Measurements from ENCODE around the gene UQCC3.
"Not testable (repeated sequence)": the region's sequence is repeated elsewhere in the genome, so short reads cannot be mapped to it uniquely, and the experiment has no call there.

The UQCC3 gene

GRCh38 chr11:62687508-62688396 is 16.3 kb downstream of the UQCC3 start:
- Histone ChIP-seq H3K27me3 (ENCODE audit: insufficient read depth, low read depth, severe bottlenecking) (no peaks in the 10 kb centered on the region), H3K36me3 (peaks cover 28% of the 10 kb centered on the region), H3K4me3 (ENCODE audit: low read depth, low read length) (no peak overlapping the region), H3K27ac (no peak overlapping the region), H3K9me3 (ENCODE audit: severe bottlenecking) (no peaks in the 10 kb centered on the region)
- no peak for TF ChIP-seq CTCF (IDR thresholded peaks at IDR 0.05; ENCODE audit: low read depth, low read length)
- DNase-seq: no peak

GRCh38 chr11:62688491-62688890 is 17.0 kb downstream of the UQCC3 start:
- Histone ChIP-seq H3K27ac (no peak overlapping the region), H3K9me3 (ENCODE audit: severe bottlenecking) (no peaks in the 10 kb centered on the region), H3K4me3 (ENCODE audit: low read depth, low read length) (no peak overlapping the region), H3K36me3 (peaks cover 35% of the 10 kb centered on the region), H3K27me3 (ENCODE audit: insufficient read depth, low read depth, severe bottlenecking) (no peaks in the 10 kb centered on the region)
- TF ChIP-seq CTCF (IDR thresholded peaks at IDR 0.05; ENCODE audit: low read depth, low read length): no peak
- DNase-seq: no peak

- DNase-seq: no peak
- Histone ChIP-seq H3K27me3 (ENCODE audit: insufficient read depth, low read depth, severe bottlenecking) (no peaks in the 10 kb centered on the region), H3K4me3 (ENCODE audit: low read depth, low read length) (no peak within 1 kb of the TSS), H3K9me3 (ENCODE audit: severe bottlenecking) (no peaks in the 10 kb centered on the region), H3K27ac (peak within 1 kb of the TSS; percentile 44), H3K36me3 (peaks cover 45% of the 10 kb centered on the region)
- no peak for TF ChIP-seq CTCF (IDR thresholded peaks at IDR 0.05; ENCODE audit: low read depth, low read length)
These were observed 18.1 kb downstream of the UQCC3 start, which contains the start of gene LRRN4CL for GRCh38 chr11:62689421-62690183. Gene LRRN4CL (minus strand): TSS chr11:62689530. CDS start chr11:62688508, 1,022 bp downstream.

- H3K27ac ChIP-seq; H3K4me3 ChIP-seq (ENCODE audit: low read depth, low read length); H3K27me3 ChIP-seq (ENCODE audit: insufficient read depth, low read depth, severe bottlenecking); DNase-seq; H3K9me3 ChIP-seq (ENCODE audit: severe bottlenecking): not testable (repeated sequence)
- H3K36me3 ChIP-seq: peaks cover 56% of the 10 kb centered on the region
These were observed 22.2 kb downstream of the UQCC3 start for GRCh38 chr11:62693624-62694023.

- peak; percentile 80 for TF ChIP-seq CTCF (IDR thresholded peaks at IDR 0.05; ENCODE audit: low read depth, low read length)
- Histone ChIP-seq H3K27me3 (ENCODE audit: insufficient read depth, low read depth, severe bottlenecking) (no peaks in the 10 kb centered on the region), H3K9me3 (ENCODE audit: severe bottlenecking) (no peaks in the 10 kb centered on the region), H3K36me3 (peaks cover 59% of the 10 kb centered on the region), H3K4me3 (ENCODE audit: low read depth, low read length) (no peak overlapping the region), H3K27ac (peak overlapping the region; percentile 11)
- DNase-seq: peak; percentile 83
These were observed 23.1 kb downstream of the UQCC3 start for GRCh38 chr11:62694455-62695167.

- Histone ChIP-seq H3K9me3 (ENCODE audit: severe bottlenecking) (no peaks in the 10 kb centered on the region), H3K27ac (no peak overlapping the region), H3K27me3 (ENCODE audit: insufficient read depth, low read depth, severe bottlenecking) (no peaks in the 10 kb centered on the region), H3K4me3 (ENCODE audit: low read depth, low read length) (no peak overlapping the region), H3K36me3 (peaks cover 47% of the 10 kb centered on the region)
- TF ChIP-seq CTCF (IDR thresholded peaks at IDR 0.05; ENCODE audit: low read depth, low read length): no peak
- DNase-seq: no peak
These were observed 30.8 kb downstream of the UQCC3 start for GRCh38 chr11:62702246-62702645.

GRCh38 chr11:62703921-62704320 is 32.4 kb downstream of the UQCC3 start:
- H3K27me3 ChIP-seq (ENCODE audit: insufficient read depth, low read depth, severe bottlenecking); H3K27ac ChIP-seq; H3K4me3 ChIP-seq (ENCODE audit: low read depth, low read length); H3K9me3 ChIP-seq (ENCODE audit: severe bottlenecking); DNase-seq: not testable (repeated sequence)
- H3K36me3 ChIP-seq: peaks cover 45% of the 10 kb centered on the region

Measured in WERI-Rb-1 (cell line).